HG03159 (cell line): ENCODE data around the gene DEGS2.

Experiments used
- ATAC-seq: cut with Tn5 transposase; IDR thresholded peaks from one replicate; pipeline ENCODE4 v1.9.1; 2021; ENCODE audit warnings: mild to moderate bottlenecking, moderate library complexity; ENCODE audit not compliant: unreplicated experiment

The DEGS2 gene

DNA sequence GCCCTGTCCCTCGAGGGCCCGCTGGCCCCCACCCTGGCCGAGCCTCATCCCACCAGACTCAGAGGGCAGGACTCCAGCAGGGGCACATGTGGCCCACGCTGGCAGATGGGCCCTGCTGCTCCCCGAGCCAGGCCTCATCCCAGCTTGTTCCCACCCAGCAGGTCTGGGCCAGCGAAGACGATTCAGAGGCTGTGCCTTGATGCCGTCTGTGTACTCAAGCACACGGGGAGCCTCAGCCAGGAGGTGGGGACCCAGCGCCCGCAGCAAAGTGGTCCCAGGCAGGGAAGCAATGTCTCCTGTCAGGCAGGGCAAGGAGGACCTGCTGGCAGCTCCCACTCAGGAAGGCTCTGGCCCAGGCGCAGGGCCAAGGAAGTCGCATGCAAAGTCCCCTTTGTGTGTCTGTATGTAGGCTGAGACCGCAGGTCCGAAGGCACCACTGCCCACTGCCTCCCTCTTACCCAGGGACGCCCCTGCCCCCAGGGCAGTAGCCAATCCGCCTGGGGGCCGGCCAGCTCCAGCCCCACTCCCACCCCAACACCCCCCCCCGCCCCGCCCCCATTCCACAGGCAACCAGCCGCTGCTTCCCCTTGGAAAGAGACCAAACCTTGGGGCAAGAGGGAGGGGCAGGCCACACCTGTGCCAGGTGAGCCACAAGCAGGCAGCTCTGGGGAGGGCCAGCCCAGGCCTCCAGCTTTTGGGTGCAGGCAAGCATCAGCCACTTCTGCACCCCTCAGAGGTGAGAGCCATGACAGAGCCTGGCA, 9.4 kb downstream of the DEGS2 start:
- ATAC-seq: no peak

- no peak for ATAC-seq
These were observed 10.4 kb downstream of the DEGS2 start for GRCh38 chr14:100148837-100149731.

DNA sequence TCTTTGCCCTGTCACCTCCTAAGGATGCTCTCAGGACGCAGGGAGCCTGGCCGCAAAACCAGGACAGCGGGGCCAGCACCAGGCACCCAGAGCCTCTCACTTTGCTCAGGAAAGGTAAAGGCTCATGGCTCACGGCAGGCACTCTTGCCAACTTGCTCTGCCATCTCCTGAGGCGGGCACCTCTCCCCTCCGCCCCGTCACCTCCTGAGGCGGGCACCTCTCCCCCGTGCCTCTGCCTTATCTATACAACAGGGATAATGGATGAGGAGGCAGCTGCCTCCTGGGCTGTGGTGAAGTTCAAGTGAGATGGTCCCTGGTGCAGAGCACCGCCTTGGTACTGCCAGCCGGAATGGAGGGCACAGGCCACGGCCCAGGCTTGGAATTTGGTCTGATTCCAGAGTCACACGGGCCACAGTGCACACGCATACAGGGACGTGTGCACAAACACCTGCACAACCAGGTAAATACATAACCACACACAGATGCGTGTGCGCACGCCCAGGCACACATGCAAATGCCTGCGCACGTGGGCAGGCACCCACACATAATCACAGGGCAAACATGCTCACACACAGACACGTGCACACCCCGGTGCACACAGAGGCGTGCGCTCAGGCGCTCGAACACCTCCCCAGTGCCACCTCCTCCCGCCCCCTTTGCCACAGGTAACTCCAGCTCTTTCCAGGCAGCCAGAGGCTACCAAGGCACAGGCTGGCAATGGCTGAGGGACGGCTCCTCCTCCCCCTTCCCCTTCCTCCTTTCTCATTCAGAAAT, 11.6 kb downstream of the DEGS2 start:
- no peak for ATAC-seq

- peak; percentile 44 for ATAC-seq
These were observed 12.2 kb downstream of the DEGS2 start for GRCh38 chr14:100147181-100147631.

- no peak for ATAC-seq
These were observed 12.8 kb downstream of the DEGS2 start for GRCh38 chr14:100146531-100147091.

- no peak for ATAC-seq
These were observed 13.6 kb downstream of the DEGS2 start for GRCh38 chr14:100145682-100146464.

DNA sequence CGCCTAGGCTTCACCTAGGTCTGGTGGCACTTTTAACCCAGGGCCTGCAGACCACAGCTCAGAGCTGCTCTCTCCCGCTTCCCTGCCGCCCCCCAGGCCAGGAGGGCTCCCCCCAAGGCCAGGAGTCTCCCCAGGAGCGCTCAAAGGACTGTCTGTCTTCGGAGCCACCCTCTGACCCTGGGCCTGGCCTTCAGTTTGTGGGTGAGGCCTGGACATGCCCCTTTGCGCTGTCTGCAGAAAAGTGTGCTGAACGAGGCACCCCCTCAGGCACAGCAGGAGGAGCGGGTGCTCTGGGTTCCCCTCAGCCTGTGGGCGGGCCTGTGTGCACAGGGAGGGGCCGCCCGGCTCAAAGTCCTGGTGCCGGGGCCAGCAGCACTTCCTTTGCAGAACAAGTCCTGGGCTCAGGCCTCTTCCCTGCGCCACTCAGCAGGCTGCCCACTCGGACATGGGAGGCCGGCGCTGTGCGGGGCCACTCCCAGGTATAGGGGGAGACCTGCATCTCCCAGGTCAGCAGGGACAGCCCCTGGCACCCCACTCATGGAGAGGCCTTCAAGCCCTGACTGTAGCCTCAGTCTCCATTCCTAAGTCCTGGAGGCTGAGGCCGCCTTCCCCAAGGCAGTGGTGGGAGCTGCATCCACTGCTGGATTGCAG, 14.3 kb downstream of the DEGS2 start:
- no peak for ATAC-seq

GRCh38 chr14:100144645-100144995, 14.8 kb downstream of the DEGS2 start:
- ATAC-seq: no peak

DNA sequence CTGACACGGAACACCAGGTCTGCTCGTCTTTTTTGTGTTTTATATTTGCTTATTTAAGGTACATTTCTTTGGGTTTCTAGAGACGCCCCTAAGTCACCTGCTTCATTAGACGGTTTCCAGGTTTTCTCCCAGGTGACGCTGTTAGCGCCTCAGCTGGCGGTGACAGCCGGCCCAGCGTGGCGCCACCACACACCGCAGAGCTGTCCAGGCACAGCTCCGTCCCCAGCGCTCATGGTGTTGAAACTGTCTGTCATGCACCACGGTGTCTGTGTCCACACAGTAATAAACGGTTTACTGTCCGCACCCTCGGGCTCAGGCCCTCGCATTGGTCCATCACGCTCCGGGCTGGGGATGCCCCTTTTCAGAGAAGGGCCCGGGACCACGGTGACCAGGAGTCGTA, 15.5 kb downstream of the DEGS2 start:
- no peak for ATAC-seq

GRCh38 chr14:100143523-100143922, 15.9 kb downstream of the DEGS2 start:
- no peak for ATAC-seq

DNA sequence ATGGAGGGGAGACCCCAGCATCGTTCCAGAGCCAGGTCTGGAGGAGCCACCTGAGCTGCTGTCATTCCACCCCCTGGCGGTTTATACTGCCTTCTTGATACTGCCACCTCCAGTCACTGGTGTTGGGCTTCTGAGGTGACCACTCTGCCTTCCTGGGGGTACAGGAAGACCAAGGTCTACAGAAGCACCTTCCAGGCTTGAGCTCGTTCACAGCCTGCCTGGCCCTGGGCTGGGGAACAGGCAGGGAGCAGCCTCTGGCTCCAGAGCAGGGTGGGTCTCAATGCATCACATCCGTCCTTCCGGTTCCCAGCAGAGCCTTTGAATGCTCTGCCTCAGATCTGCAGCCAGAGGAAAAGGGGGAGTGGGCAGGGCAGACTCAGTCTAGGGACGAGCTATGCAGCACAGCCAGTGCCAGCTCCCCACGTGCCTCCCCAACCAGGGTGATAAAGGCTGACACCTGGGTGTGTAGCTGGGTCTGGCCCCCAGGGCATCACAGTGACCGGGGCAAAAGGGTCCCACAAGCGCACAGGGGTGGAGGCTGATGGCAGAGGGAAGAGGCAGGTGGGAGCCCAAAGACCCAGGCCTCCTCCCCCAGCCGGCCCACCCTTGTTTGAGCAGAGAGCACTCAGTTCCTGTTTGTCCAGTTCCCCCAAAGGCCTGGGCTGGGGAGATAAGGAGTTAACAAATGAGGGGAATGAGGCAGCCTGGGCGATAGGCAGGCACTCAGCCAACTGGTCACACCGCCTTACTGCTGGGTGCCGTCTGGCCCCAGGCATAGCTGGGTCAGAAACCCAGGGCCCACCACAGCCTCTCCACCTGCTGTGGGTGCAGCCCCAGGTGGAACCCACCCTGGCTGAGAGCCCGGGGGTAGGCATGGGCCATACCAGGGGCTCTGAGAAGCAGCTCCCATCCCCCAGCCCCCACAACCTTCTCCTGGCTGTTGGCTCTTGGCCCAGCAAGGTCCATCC, 17.1 kb downstream of the DEGS2 start:
- no peak for ATAC-seq

DNA sequence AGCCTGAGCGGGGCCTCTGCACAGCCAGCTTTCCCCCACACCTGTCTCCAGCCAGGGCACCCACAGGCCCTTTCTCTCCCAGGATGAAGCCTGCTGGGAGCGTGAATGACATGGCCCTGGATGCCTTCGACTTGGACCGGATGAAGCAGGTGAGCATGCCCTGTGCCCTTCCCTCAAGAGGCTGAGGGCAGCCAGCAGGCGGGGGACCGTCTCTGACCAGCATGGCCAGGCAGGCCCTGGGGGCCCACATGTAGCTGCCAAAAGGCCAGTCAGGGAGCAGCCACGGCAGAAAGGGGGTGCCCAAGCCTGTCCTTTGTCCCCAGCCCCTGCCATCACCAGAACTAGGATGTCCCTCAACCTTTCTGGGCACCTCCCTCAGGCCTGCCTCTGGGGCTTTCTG, 18.3 kb downstream of the DEGS2 start:
- ATAC-seq: no peak

- ATAC-seq: no peak
These were observed 18.9 kb downstream of the DEGS2 start for GRCh38 chr14:100140452-100141078.

- no peak for ATAC-seq
These were observed 20.5 kb downstream of the DEGS2 start for GRCh38 chr14:100138955-100139354.

DNA sequence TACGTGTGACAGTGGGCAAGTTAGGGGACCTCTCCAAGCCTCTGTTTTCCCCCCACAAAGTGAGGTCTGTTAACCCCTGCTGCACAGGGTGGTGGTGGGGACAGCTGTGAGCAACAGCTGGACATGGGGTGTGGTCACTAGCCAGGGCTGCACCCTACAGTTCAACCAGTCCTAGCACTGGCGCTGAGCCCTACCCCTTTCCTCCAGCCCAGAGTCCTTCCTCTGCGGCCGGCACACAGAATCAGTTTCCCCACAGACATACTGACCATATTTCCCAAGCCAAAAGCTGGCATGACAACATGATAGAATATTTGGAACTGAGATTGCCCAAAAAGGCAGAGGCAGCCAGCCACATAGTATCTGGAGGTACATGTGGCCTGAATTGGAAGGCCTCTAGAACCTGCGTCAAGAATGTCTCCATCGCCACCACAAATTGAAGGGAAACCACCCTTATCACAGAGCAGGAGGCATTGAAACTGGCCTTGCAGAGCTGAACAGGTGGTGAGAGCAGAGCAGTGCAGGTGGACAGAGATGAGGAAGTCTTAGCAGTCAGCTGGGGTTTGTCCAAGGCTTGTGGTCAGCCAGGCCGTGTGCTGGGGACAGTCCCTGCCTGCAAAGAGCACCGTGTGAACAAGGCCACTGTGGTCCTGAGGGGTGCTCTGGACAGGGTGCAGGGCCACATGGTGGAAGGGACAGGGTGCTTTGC, 21.2 kb downstream of the DEGS2 start:
- peak; percentile 38 for ATAC-seq

GRCh38 chr14:100137173-100137572, 22.3 kb downstream of the DEGS2 start:
- no peak for ATAC-seq

GRCh38 chr14:100135784-100136183, 23.7 kb downstream of the DEGS2 start:
- ATAC-seq: no peak
